Uterus (tissue), 2 donors: Measurements from ENCODE around the gene CYP4F8.
"Not testable (repeated sequence)": the region's sequence is repeated elsewhere in the genome, so short reads cannot be mapped to it uniquely, and the experiment has no call there.

Experiments
- CTCF ChIP-seq, 4 experiments: fragments of 200-600 bp in 2 of 4; fragments of 450-650 bp in 2 of 4; sonication (generic) in 2 of 4; IDR thresholded peaks; one replicate each; pipeline ENCODE4 v1.5.1; 2016 to 2019; ENCODE audit warnings: antibody characterized with exemption in 4 of 4, mild to moderate bottlenecking in 2 of 4, moderate library complexity in 1 of 4
- POLR2A ChIP-seq, 2 donors: fragments of 450-650 bp; IDR thresholded peaks; one replicate each; pipeline ENCODE4 v1.6.1; 2016; ENCODE audit warnings: antibody characterized with exemption in 2 of 2, mild to moderate bottlenecking in 1 of 2, moderate library complexity in 1 of 2

GRCh38 chr19:15607978-15608925 lies 6.8 kb upstream of the CYP4F8 start:
- not testable (repeated sequence) for TF ChIP-seq CTCF, POLR2A (IDR thresholded peaks at IDR 0.05)
